ENCODE results near the gene LRMDA. TPM values are rescaled to one million over a fixed set of nuclear protein-coding genes. Genes with fewer than 3 reads are reported as not detected.

LRMDA gene
- total and polyA plus RNA-seq, 10 of the 15 experiments (the other 5 are each of a cell fraction or from before 2014, with no cell fraction given): 0.07 to 0.54 (median 0.29) TPM; not detected in 4

- no peak for TF ChIP-seq E4F1 (IDR thresholded peaks at IDR 0.05; ENCODE audit: borderline replicate concordance, partially characterized antibody)
- TF ChIP-seq ZZZ3 (IDR thresholded peaks at IDR 0.05; ENCODE audit: control insufficient read depth, insufficient read length, low read depth): no peak
- TF ChIP-seq ZNF207 (IDR thresholded peaks at IDR 0.05; ENCODE audit: borderline replicate concordance): no peak
- no peak for TF ChIP-seq RFX5 (IDR thresholded peaks at IDR 0.05; ENCODE audit: low read depth, low read length)
- TF ChIP-seq SUZ12 (IDR thresholded peaks at IDR 0.05; ENCODE audit: unreplicated experiment): no peak
- TF ChIP-seq ATF7 (IDR thresholded peaks at IDR 0.05; ENCODE audit: low read depth): no peak
These were observed 886.8 kb downstream of the LRMDA start (continued) for GRCh38 chr10:76318211-76318610.

GRCh38 chr10:76319661-76320060, 888.2 kb downstream of the LRMDA start:
- in situ Hi-C loops (cut with MboI): no loop called here
- Histone ChIP-seq H3K36me3 (ENCODE audit: control insufficient read depth in 2 of 2, insufficient read depth in 2 of 2, low read length in 1 of 2) (no peaks in the 10 kb centered on the region), H3K4me3 (no peak overlapping the region), H4K20me1 (ENCODE audit: control insufficient read depth, insufficient read depth) (no peaks in the 10 kb centered on the region), H2AFZ (ENCODE audit: control insufficient read depth, low read depth, low read length) (no peak overlapping the region), H3K4me2 (ENCODE audit: control insufficient read depth, insufficient read depth) (no peak overlapping the region), H3K4me1 (ENCODE audit: control insufficient read depth, insufficient read depth, low read length) (no peaks in the 10 kb centered on the region), H3K9ac (ENCODE audit: control insufficient read depth, insufficient read depth, low read length) (no peak overlapping the region), H3K27ac (ENCODE audit: control insufficient read depth, insufficient read depth) (no peak overlapping the region), H3K27me3 (replicated peaks in 1 of 2; ENCODE audit: control insufficient read depth in 2 of 2, insufficient read depth in 2 of 2, low read length in 1 of 2) (no peaks in the 10 kb centered on the region), H3K9me3 (replicated peaks; ENCODE audit: control insufficient read depth, insufficient read depth, low read length) (no peaks in the 10 kb centered on the region), H3K79me2 (ENCODE audit: control insufficient read depth, insufficient read depth, low read length) (no peaks in the 10 kb centered on the region)
- ChIA-PET RAD21 (ENCODE audit: unreplicated experiment) (no interaction called here), CTCF (no interaction called here), SMC1A (ENCODE audit: uncharacterized antibody, unreplicated experiment) (no interaction called here), POLR2A (no interaction called here)
- intact Hi-C loops (cut with micrococcal nuclease; ENCODE audit: unreplicated experiment): no loop called here
- TF ChIP-seq HSF1 (IDR thresholded peaks at IDR 0.05; ENCODE audit: low read depth, low read length) (no peak), RUNX3 (IDR thresholded peaks at IDR 0.05; ENCODE audit: low read length) (no peak), ATF2 (IDR thresholded peaks at IDR 0.05; ENCODE audit: low read length) (no peak), ZBED1 (IDR thresholded peaks at IDR 0.05; ENCODE audit: borderline replicate concordance) (no peak), STAT1 (conservative IDR thresholded peaks at IDR 0.05) (no peak), LARP7 (IDR thresholded peaks at IDR 0.05) (no peak), NFYB (IDR thresholded peaks at IDR 0.05; ENCODE audit: insufficient read depth, low read depth, low read length) (no peak)
- BruUV-seq (replicated peaks): no TSS peak
- FAIRE-seq: no peak
- no peak for ATAC-seq
- no peak for DNase-seq (ENCODE audit: low read depth, low spot score)
- WGBS (ENCODE audit: insufficient coverage, insufficient replicate concordance, low lambda C conversion rate, missing lambda C conversion rate): 8% methylated on average over 4 of the region's 4 CpGs

Data from GM12878 (cell line).